ENCODE measurements around the gene POMT2.
"Not testable (repeated sequence)": the region's sequence is repeated elsewhere in the genome, so short reads cannot be mapped to it uniquely, and the experiment has no call there.

POMT2 gene

GRCh38 chr14:77320238-77320935, at the start of gene POMT2:
POMT2 (minus strand) TSS chr14:77320883; CDS start chr14:77320681, 202 bp downstream.
- peak; percentile 95 for DNase-seq (ENCODE audit: low spot score)

DNA sequence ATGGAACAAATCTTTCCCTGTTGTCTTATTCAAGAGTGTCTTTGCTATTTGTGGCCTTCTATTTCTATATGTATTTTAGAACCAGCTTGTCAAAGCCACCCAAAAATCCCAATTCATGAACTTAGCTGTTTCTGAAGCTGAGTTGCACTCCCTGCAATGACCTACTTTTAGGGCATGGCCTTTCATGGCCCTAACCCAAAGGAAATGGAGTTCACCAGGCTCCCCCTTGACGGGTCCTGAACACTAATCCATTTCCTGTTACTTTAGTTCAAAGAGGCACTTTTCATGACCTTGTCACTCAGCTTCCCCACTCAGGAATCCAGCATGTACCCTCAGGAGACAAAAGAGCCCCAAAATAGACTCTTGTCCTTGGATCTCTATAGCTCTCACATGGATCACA, 48.6 kb upstream of the POMT2 start:
- DNase-seq (ENCODE audit: low spot score) = no peak

- DNase-seq (ENCODE audit: low spot score) = no peak
Measured at GRCh38 chr14:77364146-77364545, 43.5 kb upstream of the POMT2 start.

- DNase-seq (ENCODE audit: low spot score) = no peak
Measured at GRCh38 chr14:77359626-77360025, 38.9 kb upstream of the POMT2 start.

GRCh38 chr14:77356899-77357298, 36.2 kb upstream of the POMT2 start:
- no peak for DNase-seq (ENCODE audit: low spot score)

DNA sequence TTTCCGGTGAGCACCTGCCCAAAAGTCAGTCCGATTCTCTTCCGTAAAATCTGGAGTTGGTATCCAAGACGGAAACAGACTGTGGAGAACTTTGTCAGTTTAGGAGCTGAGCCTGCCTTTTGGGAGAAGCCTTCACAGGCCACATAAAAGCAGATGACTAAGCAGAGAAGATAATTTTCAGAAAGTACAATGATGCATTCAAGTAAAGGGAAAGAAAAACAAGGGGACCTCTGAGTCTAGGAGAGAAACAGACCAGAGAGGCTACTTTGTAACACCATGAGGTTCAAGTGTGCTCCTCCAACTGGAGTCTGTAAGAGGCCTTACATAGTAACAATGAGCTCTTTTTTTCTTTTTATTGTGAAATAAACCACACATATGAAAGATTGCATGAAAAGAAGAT, 35.1 kb upstream of the POMT2 start:
- DNase-seq (ENCODE audit: low spot score) = no peak

GRCh38 chr14:77353469-77354141, 32.9 kb upstream of the POMT2 start:
- DNase-seq (ENCODE audit: low spot score) = no peak

DNA sequence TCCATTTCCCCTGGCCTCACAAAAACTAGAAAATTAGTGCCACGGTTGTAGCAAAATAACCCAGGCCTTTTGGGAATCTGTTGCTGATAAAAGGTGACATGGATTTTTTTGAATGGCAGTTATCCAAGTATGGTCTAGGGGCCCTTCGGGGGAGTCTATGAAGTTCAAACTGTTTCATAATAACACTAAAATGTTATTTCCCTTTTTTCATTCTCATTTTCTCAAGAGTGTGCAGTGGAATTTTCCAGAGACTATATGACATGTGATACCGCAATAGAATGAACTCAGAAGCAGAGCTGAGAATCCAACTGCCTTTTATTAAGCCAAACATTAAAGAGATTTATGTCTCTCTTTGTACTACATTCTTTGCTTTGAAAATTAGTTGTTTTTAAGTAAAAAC, 27.1 kb upstream of the POMT2 start:
- DNase-seq (ENCODE audit: low spot score) = peak; percentile 51

DNA sequence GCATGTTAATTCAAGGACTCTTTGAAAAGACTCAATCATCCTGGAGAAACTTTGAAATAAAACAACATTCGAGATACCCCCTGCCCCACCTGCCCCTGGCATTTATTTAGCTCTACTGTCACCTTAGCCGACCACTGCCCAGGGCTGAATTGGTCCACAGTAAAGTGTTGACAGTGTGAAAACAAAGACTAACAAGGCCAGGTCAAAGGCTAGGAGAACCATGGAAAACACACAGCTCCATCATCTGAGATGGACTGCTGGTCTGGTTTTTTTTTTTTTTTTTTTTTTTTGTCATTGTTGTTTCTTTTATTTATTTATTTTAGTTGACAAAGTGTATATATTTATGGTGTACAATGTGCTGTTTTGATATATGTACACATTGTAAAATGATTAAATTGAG, 25.8 kb upstream of the POMT2 start:
- DNase-seq (ENCODE audit: low spot score) = no peak

DNA sequence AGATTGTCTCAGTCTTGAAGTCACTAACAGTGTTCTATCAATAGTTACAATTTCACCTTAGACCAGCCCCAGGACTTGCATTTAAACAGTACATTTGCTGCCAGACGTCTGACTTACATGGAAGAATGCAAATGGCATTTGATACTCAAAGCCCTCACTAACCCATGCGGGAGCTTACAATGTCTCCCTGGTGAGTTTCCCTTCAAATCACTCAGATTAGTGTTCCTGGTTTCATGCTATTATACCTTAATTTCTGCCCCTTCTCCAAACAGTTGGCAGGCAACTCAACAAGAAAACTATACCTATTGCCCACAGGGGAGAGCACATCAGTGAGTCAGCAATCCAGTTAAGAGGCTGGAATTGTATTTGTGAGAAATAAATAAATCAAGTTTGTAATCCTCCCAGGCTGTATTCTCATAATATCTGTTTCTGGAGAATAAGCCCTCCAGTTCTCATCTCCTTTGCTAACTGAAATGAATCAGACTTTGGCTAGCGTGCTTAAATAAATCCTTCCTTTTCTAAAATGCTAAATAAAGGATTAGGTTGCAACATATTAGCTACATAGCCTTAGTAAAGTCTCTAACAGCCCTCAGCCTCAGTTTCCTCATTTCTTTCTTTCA, 23.8 kb upstream of the POMT2 start:
- DNase-seq (ENCODE audit: low spot score) = no peak

GRCh38 chr14:77343662-77344061, 23.0 kb upstream of the POMT2 start:
- DNase-seq (ENCODE audit: low spot score) = no peak

DNA sequence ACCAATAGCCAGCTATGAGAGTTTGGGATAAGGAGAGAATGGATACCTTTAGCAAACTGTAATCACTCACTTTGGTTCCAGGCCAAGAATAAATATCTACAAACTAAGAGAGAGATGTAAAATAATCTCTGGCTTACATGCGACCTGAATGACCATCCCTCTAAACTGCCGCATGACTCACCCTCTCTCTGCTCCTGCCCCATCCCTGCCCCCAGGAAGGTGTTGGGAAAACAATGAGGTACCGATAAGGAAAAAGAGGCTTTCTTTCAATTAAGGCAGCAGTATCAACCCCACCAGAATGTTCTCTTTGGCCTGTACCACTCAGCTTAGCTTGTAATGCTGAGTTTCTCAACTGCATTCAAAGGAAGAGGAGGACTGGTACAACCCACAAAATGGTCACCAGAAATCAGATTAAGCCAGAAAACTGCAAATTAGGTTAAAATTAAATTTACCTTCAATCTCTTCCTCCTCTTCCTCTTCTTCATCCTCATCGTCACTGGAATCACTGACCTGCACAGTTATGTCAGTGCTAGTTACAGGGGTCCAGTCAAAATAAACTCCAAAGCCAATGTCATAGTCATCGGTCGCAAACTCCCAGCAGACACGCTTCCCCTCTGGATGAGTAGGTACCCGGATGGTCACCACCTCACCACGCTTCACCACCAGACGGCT, 22.2 kb upstream of the POMT2 start:
- no peak for DNase-seq (ENCODE audit: low spot score)

GRCh38 chr14:77340389-77340788, 19.7 kb upstream of the POMT2 start:
- no peak for DNase-seq (ENCODE audit: low spot score)

DNA sequence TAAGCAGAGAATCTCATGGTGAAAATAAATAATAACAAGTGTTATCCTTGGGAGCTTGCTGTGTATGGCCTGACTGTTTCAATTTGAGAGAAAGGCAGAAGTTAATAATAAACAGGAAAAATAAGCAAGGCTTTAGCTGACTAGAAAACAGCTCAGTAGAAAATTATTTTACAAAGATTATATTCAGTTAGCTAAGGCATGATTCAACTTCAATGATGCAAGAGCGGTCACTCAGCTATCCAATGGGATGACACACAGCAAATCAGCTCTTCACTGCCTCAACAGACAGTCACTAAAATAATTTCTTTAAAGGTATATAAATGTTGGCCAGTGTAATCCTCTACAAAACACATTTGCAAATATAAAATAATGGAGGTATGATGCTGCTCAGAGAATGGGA, 18.7 kb upstream of the POMT2 start:
- no peak for DNase-seq (ENCODE audit: low spot score)

DNA sequence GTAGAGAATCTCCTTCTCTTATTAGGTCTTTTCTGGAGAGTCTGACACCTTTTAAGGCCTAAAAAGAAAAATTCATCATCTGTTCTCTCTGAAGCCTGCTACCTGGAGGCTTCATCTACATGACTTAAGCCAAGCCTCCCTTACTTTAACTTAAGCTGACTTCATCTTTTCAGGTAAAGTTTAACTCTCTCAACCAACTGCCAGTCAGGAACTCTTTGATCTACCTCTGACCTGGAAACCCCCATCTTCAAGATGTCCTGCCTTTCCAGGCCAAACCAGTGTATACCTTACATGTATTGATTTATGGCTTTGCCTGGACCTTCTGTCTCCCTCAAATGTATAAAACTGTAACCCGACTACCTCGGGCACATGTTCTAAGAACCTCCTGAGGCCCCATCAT, 17.6 kb upstream of the POMT2 start:
- DNase-seq (ENCODE audit: low spot score) = no peak

DNA sequence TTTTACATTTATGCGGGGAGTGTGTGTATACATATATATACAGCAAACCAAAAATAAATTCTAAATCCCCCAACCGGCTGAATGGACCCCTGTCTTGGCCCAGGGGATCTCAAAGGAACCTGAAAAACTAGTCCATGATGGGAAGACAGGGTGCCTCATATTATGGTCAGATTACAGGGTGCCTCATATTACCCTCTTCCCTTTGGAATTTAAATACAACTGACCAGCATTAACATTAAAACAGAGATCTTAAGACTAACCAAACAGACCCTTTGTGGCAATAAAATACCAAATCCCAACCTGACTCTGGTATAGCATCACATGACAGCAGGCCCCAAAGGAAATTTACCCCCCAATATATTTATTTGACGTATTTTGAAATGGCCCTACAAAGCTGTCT, 17.2 kb upstream of the POMT2 start:
- no peak for DNase-seq (ENCODE audit: low spot score)

GRCh38 chr14:77337255-77337654, 16.6 kb upstream of the POMT2 start:
- DNase-seq (ENCODE audit: low spot score) = not testable (repeated sequence)

DNA sequence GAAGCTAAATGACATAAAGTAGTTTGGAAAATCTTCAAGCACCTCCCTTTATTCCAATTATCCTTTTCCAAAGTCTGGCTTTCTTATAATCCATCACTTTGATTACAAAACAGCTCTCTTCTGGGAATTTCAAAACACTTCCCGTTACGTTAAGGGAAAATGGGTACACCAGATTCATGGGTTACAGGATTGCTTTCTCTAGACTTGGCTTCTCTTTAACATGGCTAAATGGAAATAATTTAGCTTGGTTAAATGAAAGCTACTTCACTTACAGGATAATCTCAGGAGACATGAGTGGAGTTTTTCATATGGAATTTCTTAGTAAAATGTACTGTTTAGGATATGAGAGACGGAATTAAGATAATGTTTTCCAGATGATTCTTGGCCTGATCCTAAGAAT, 14.9 kb upstream of the POMT2 start:
- DNase-seq (ENCODE audit: low spot score) = no peak

GRCh38 chr14:77329872-77330271, 9.2 kb upstream of the POMT2 start:
- DNase-seq (ENCODE audit: low spot score) = no peak

- DNase-seq (ENCODE audit: low spot score) = no peak
Measured at GRCh38 chr14:77327111-77327510, 6.4 kb upstream of the POMT2 start.

DNA sequence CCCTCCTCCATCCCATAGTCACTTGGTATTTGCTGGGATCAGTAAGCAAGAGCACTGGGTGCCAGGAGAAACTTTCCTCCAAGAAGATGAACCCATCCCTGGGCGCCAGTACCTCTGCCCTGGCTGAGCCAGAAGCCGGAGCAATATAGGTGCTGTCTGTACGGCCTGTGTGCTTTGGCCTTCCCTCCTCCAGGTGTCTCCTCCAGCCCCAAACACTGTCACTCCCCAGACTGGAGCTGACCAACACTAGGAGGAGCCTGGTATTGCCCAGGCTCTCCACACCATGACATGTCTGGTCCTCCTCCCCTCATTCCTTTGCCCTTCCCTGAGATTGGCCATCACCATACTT, 5.0 kb upstream of the POMT2 start:
- DNase-seq (ENCODE audit: low spot score) = no peak

DNA sequence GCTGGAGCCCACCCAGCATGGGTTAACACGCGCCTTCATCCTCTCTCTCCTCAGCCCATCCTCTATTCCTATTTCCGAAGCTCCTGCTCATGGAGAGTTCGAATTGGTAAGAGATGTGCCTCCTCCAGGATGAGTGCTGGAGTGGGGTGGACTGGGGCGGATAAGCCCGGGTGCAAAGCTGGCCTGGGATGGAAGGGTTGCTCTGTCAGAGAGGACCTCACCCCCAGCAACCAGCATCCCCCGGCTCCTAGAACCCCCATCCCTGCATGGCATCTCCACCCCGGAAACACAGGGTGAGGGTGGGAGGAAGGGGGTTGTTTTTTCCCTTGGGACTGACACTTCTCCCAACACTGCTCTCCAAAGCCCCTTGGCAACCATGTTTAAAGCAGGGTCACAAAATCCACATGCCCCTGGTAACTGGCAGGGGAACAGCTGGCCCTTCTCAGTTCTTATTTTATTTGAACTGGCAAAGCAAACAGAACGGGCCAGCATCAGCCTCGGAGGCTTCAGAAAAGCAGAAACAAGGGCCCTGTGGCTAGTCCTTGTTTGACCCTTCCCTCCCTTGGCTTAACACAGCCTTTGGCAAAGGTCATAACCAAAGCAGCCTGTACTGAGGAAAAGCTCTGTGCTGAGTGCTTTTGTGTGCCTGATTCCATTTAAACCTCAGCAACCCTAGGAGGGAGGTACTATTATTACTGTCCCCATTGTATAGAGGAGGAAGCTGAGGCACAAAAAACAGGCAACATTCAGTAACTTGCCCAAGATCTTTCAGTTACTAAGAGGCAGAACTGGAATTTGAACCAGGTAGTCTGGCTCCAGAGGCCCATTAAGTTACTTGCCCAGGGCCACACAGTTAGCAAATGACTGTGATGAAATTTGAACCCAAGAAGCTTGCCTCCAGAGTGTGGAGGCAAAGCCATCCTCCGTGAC, 4.4 kb upstream of the POMT2 start:
- DNase-seq (ENCODE audit: low spot score) = no peak
